SU-DHL-6 (cell line): ENCODE measurements around the gene KICS2.

Experiments used
- CTCF ChIP-seq: fragments of 200-600 bp; sonication (generic); IDR thresholded peaks from one replicate; pipeline ENCODE4 v1.5.1; 2017; ENCODE audit warnings: antibody characterized with exemption, mild to moderate bottlenecking, low read length, moderate library complexity; ENCODE audit not compliant: insufficient read depth, poor library complexity, severe bottlenecking
- EZH2phosphoT487 ChIP-seq: fragments of 200-600 bp; sonication (generic), shearing (Covaris generic); conservative IDR thresholded peaks from 2 replicates; pipeline ENCODE4 v1.6.1; 2018; ENCODE audit warnings: mild to moderate bottlenecking, antibody characterized with exemption, low read length, moderate library complexity, mixed read lengths

- TF ChIP-seq CTCF (no peak), EZH2phosphoT487 (no peak)
Measured at GRCh38 chr12:64187794-64188193, 34.3 kb downstream of the KICS2 start.
